Measurements from ENCODE around the gene SPATA7. TPM values are rescaled to one million over a fixed set of nuclear protein-coding genes. Genes with fewer than 3 reads are reported as not detected.

Gene SPATA7
- total RNA-seq, 1 experiment from 2014 or later = 5.3 TPM

DNA sequence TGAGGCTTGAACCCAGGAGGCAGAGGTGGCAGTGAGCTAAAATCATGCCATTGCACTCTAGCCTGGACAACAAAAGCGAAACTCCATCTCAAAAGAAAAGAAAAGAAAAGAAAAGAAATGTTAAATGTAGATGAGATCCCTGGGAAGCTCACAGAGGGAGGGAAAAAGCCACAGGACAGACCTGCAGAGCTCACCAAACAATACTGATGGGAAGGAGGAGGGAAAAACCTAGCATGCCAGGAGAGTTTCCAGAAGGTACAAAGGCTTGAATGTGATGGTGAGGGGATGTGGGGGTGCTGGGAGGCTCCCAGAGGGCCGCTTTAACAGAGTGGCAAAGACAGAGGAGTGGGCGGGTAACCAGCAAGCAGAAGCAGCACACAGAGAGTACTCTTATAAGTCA is 97.1 kb downstream of the SPATA7 start:
- no peaks in the 10 kb centered on the region for H3K9me3 ChIP-seq (ENCODE audit: control insufficient read depth, low read depth, low read length)
- H3K9ac ChIP-seq (ENCODE audit: extremely low read depth, insufficient read length, low read length) = no peak overlapping the region
- WGBS (ENCODE audit: extremely low coverage, insufficient read length, low lambda C conversion rate) = no CpG with 5 or more reads among the region's 3 CpGs
- H2BK12ac ChIP-seq (ENCODE audit: insufficient read length, low read depth, low read length) = no peak overlapping the region
- no peaks in the 10 kb centered on the region for H3K27me3 ChIP-seq (ENCODE audit: insufficient read depth, low read length)
- H3K4ac ChIP-seq (ENCODE audit: low read depth, low read length) = no peak overlapping the region
- H2BK5ac ChIP-seq (ENCODE audit: insufficient read length, low read length) = no peak overlapping the region
- H2BK15ac ChIP-seq (ENCODE audit: low read depth, low read length) = no peak overlapping the region
- no peaks in the 10 kb centered on the region for H3K27me3 Mint-ChIP-seq (ENCODE audit: low read depth)
- DNase-seq = no peak
- TF ChIP-seq, protein P1, sequence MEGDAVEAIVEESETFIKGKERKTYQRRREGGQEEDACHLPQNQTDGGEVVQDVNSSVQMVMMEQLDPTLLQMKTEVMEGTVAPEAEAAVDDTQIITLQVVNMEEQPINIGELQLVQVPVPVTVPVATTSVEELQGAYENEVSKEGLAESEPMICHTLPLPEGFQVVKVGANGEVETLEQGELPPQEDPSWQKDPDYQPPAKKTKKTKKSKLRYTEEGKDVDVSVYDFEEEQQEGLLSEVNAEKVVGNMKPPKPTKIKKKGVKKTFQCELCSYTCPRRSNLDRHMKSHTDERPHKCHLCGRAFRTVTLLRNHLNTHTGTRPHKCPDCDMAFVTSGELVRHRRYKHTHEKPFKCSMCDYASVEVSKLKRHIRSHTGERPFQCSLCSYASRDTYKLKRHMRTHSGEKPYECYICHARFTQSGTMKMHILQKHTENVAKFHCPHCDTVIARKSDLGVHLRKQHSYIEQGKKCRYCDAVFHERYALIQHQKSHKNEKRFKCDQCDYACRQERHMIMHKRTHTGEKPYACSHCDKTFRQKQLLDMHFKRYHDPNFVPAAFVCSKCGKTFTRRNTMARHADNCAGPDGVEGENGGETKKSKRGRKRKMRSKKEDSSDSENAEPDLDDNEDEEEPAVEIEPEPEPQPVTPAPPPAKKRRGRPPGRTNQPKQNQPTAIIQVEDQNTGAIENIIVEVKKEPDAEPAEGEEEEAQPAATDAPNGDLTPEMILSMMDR (conservative IDR thresholded peaks at IDR 0.05) = no peak
- no peak overlapping the region for H3T11ph ChIP-seq (ENCODE audit: low read length)
- H3K4me3 Mint-ChIP-seq = peak overlapping the region in 1 of 2 experiments; percentile 10; a peak in 1 of 5 replicates
- H3K23ac ChIP-seq (ENCODE audit: insufficient read length, low read depth, low read length) = no peak overlapping the region
- no peaks in the 10 kb centered on the region; the same call in 1 of the 2 replicates for H3K4me1 ChIP-seq (ENCODE audit: insufficient read depth, low read length)
- H3K56ac ChIP-seq (ENCODE audit: insufficient read length, low read depth, low read length) = no peak overlapping the region
- H4K5ac ChIP-seq (ENCODE audit: insufficient read length, low read depth, low read length) = no peak overlapping the region
- H3K36me3 Mint-ChIP-seq (ENCODE audit: insufficient read depth in 1 of 3, low read depth in 3 of 3) = peaks cover 10 to 41% (median 35%) of the 10 kb centered on the region in 3 experiments
- H3K4me2 ChIP-seq (ENCODE audit: insufficient read depth, insufficient read length, low read length) = no peak overlapping the region
- no peaks in the 10 kb centered on the region for H3K9me3 Mint-ChIP-seq
- H3K79me1 ChIP-seq (ENCODE audit: insufficient read depth, low read depth, low read length, poor library complexity, severe bottlenecking) = no peaks in the 10 kb centered on the region
- H3K27ac Mint-ChIP-seq = peak overlapping the region; percentile 49 to 96 (median 69)
- no peak overlapping the region for H4K91ac ChIP-seq (ENCODE audit: insufficient read length, low read depth, low read length)
- no peak overlapping the region for H3K27ac ChIP-seq (ENCODE audit: insufficient read length, low read depth, low read length)
- H3K14ac ChIP-seq (ENCODE audit: insufficient read depth, low read length) = no peak overlapping the region
- H4K8ac ChIP-seq (replicated peaks; ENCODE audit: insufficient read length, low read depth, low read length) = no peak overlapping the region
- H3K4me1 Mint-ChIP-seq = peaks cover 42 to 45% of the 10 kb centered on the region in 2 experiments
- H3K23me2 ChIP-seq (ENCODE audit: insufficient read length, low read depth, low read length, poor library complexity, severe bottlenecking) = no peaks in the 10 kb centered on the region
- H3K79me2 ChIP-seq (ENCODE audit: insufficient read depth, low read length) = no peaks in the 10 kb centered on the region
- no peak overlapping the region for H2AK5ac ChIP-seq (ENCODE audit: insufficient read length, low read length)
- H3K18ac ChIP-seq (ENCODE audit: insufficient read length, low read depth, low read length) = no peak overlapping the region
- H2BK120ac ChIP-seq (ENCODE audit: low read depth, low read length, poor library complexity, severe bottlenecking) = no peak overlapping the region
- no peak overlapping the region for H2AFZ ChIP-seq (ENCODE audit: low read length)
- no peak overlapping the region for H2BK20ac ChIP-seq (ENCODE audit: low read depth, low read length, poor library complexity, severe bottlenecking)
- H4K20me1 ChIP-seq (ENCODE audit: control insufficient read depth, insufficient read depth, insufficient read length) = peaks cover 2% of the 10 kb centered on the region

Other genes starting within 250 kb of the SPATA7 start
- gene KCNK10, start 62.4 kb upstream of the SPATA7 start, total RNA-seq (2021) = 0.29 and 0.33 TPM in 2 replicates
- gene PTPN21, start 169.3 kb downstream of the SPATA7 start, total RNA-seq (2021) = 12.9 and 14.3 TPM in 2 replicates
- gene ZC3H14, start 177.4 kb downstream of the SPATA7 start, total RNA-seq (2021) = 90.6 and 93.4 TPM in 2 replicates

Data from H9 (cell line).